GM18502 (cell line): Measurements from ENCODE around the gene KLHL41.

Experiments
- ATAC-seq: cut with Tn5 transposase; IDR thresholded peaks from one replicate; pipeline ENCODE4 v1.9.1; 2021; ENCODE audit warnings: mild to moderate bottlenecking; ENCODE audit not compliant: unreplicated experiment, poor library complexity

The KLHL41 gene

GRCh38 chr2:169509298-169509885 lies at the start of gene KLHL41:
Gene KLHL41, plus strand, starts transcription at chr2:169509702. Its CDS starts 77 bp downstream, at chr2:169509779.
- ATAC-seq: no peak

- ATAC-seq: no peak
Measured at GRCh38 chr2:169461143-169461542, 48.4 kb upstream of the KLHL41 start.

GRCh38 chr2:169462896-169463695 lies 46.4 kb upstream of the KLHL41 start:
- no peak for ATAC-seq

- ATAC-seq: no peak
Measured at GRCh38 chr2:169464466-169464865, 45.0 kb upstream of the KLHL41 start.

- no peak for ATAC-seq
Measured at GRCh38 chr2:169464882-169465281, 44.6 kb upstream of the KLHL41 start.

- no peak for ATAC-seq
Measured at GRCh38 chr2:169468841-169469240, 40.7 kb upstream of the KLHL41 start.

DNA sequence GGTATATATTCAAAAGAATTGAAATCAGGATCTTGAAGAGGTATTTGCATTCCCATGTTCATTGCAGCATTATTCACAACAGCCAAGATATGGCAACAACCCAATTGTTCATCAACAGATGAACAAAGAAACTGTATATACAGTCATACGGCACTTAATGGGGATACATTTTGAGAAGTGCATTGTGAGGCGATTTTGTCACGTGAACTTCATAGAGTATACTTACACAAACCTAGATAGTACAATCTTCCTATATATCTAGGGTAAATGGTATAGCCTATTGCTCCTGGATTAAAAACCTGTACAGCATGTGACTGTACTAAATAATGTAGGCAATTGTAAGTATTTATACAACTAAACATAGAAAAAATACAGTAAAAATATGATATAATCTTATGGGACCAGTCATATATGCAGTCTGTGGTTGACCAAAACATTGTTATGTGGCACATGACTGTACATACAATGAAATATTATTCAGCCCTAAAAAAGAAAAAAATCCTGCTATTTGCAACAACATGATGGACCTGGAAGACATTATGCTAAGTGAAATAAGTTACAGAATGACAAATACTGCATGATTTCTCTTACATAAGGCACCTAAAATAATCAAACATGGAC lies 39.4 kb upstream of the KLHL41 start:
- ATAC-seq: no peak

DNA sequence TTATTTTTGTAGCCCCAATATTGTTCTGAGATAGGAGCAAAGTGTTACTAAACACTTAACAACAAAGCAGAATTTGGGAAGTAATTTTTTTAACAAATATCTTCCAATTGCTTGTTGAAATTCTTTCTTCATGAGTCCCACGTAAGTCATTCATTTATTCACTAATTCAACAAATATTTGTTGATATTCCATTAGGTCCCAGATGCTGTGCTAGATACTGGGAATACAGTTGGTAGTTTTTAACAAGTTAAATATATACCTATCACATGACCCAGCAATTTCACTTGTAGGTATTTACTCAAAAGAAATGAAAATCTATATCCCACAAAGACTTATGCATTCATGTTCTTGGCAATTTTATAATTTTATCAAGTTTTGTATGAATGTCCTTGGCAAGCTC lies 37.3 kb upstream of the KLHL41 start:
- no peak for ATAC-seq

GRCh38 chr2:169476459-169476858 lies 33.0 kb upstream of the KLHL41 start:
- no peak for ATAC-seq

DNA sequence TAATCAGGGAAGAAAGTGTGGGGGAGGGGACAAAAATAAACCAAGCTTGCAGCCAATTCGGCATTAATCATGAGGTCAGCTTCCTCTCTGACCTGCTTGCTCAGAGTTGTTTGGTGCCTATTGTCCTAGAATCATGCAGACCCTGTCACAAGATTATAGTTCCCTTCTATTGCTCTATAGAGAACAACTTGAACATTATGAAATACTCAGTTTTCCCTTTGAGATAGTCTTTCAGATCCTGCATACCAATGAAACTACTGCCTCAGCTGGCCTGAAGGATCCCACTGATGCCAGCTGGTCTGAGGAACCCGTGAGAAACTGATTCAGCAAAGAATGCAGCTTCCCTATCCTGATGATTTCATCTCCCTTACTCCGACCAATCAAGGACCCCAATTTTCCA lies 31.2 kb upstream of the KLHL41 start:
- no peak for ATAC-seq

GRCh38 chr2:169478745-169479256 lies 30.7 kb upstream of the KLHL41 start:
- ATAC-seq: no peak

DNA sequence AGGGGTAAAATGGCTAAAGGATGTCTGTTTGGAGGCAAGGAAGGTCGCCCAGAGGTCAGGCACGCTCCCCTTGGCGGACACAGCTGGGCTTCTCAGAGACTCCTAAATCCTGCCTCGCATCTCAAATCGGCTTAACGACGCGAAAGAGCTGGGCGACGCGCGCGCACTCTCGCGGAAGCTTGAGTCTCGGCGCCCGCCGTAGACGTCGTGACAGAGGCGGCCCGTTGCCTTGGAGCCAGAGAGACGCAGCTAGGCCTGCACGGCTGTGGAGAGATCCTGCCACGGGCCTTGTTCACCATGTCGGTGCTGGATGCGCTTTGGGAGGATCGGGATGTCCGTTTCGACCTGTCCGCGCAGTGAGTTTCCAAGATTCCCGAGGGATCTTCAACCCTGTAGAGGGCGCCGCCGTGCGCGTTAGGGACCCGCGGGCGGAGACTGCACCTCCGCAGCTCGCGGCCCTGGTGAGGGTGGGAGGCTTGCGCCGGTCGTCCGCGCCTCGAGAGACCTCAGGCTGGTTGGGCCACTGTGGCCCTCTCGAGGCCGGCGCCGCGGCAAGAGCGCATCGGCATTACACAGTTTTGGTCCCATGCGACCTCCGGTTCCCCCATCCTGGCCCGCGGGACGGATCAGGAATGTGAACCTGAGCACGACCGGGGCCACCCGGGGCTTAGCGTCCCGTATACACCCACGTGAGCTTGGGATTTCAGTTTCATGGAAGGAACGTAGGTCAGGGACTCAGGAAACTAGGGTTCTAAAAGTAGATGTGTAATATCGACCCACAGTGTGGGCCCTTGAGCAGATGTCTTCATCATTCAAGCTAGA lies 30.0 kb upstream of the KLHL41 start, which contains the start of gene BBS5:
Gene BBS5 (plus strand): TSS at position 238 of the 822 bp plus-strand sequence. CDS start 60 bp downstream, at position 298.
- ATAC-seq: peak; percentile 97

- ATAC-seq: no peak
Measured at GRCh38 chr2:169480079-169480465, 29.4 kb upstream of the KLHL41 start.

- no peak for ATAC-seq
Measured at GRCh38 chr2:169485650-169486138, 23.8 kb upstream of the KLHL41 start.

GRCh38 chr2:169486487-169486886 lies 23.0 kb upstream of the KLHL41 start:
- ATAC-seq: no peak

DNA sequence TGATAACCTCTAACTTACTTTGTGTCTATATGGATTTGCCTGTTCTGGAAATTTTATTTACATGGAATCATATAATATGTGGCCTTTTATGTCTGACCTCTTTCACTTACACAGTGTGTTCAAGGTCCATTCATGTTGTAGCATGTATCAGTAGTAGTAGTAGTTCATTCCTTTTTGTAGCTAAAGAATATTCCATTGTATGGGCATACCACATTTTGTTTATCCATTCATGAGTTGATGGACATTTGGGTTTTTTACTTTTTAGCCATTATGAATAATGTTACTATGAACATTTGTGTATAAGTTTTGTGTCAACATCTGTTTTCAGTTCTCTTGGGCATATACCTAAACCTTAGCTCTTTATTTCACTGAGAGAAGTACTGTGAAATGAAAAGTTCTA lies 18.7 kb upstream of the KLHL41 start:
- ATAC-seq: no peak

DNA sequence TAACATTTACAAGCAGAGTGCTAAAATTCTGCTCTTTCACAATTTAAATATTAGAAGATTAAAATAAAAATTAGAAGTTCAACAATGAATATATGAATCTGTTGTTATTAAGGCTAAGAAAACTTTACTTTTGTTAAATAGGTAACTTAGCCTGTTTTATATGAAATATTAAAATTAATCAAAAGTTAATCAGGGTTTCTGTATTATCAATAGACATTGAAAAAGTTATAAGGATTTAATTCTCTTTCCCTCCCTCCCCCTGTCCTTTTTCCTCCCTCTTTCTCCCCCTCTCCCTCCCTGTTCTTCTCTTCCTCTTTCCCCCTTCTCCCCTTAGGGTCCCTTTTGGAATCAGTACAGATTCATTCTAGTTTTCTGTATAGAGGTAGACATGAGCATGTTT lies 18.1 kb upstream of the KLHL41 start:
- ATAC-seq: no peak

GRCh38 chr2:169493360-169493759 lies 16.1 kb upstream of the KLHL41 start:
- no peak for ATAC-seq

DNA sequence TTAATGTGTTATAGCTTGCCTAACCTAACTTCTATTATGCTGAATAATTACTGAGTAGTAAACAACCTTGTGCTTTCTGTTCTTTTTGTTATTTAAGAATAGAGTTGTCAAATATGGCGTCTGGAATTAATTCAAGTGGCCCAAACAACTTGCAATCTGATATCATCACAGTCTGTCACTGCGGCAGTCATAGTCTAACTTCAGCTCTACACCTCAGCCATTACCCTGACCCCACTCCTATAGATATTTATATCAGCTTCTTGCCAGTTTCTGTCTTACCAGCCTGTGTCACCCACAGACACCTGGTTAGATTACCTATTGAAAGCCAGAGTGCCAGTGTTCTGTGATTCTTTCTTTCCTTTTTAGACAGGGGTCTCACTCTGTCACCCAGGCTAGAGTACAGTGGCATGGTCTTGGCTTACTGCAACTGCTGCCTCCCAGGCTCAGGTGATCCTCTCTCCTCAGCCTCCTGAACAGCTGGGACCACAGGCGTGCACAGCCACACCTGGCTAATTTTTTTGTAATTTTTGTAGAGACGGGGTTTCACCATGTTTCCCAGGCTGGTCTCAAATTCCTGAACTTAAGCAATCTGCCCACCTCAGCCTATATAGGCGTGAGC lies 14.1 kb upstream of the KLHL41 start:
- no peak for ATAC-seq

DNA sequence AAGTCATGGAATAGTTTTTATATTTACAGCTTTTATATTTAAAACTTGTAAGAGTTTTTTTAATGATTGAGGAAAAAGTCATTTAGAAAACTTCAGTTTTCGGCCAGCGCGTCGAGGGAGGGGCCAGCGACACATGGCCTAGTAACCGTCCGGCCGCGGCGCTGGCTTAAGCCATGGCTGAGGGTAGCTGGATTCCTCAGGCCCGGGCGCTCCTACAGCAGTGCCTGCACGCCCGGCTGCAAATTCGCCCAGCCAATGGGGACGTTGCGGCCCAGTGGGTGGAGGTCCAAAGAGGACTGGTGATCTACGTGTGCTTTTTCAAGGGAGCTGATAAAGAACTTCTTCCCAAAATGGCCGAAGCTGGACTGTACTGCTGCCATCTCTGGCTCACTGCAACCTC lies 4.9 kb upstream of the KLHL41 start:
- no peak for ATAC-seq
